SU-DHL-6 (cell line): ENCODE measurements around the gene RIMBP2.

ENCODE experiments used
- EZH2phosphoT487 ChIP-seq: fragments of 200-600 bp; sonication (generic), shearing (Covaris generic); conservative IDR thresholded peaks from 2 replicates; pipeline ENCODE4 v1.6.1; 2018; ENCODE audit warnings: mild to moderate bottlenecking, antibody characterized with exemption, low read length, moderate library complexity, mixed read lengths
- TF ChIP-seq, protein P1 (sequence below): fragments of 200-600 bp; sonication (generic); IDR thresholded peaks from one replicate; pipeline ENCODE4 v1.5.1; 2017; ENCODE audit warnings: antibody characterized with exemption, mild to moderate bottlenecking, low read length, moderate library complexity; ENCODE audit not compliant: insufficient read depth, poor library complexity, severe bottlenecking

- TF ChIP-seq, protein P1, sequence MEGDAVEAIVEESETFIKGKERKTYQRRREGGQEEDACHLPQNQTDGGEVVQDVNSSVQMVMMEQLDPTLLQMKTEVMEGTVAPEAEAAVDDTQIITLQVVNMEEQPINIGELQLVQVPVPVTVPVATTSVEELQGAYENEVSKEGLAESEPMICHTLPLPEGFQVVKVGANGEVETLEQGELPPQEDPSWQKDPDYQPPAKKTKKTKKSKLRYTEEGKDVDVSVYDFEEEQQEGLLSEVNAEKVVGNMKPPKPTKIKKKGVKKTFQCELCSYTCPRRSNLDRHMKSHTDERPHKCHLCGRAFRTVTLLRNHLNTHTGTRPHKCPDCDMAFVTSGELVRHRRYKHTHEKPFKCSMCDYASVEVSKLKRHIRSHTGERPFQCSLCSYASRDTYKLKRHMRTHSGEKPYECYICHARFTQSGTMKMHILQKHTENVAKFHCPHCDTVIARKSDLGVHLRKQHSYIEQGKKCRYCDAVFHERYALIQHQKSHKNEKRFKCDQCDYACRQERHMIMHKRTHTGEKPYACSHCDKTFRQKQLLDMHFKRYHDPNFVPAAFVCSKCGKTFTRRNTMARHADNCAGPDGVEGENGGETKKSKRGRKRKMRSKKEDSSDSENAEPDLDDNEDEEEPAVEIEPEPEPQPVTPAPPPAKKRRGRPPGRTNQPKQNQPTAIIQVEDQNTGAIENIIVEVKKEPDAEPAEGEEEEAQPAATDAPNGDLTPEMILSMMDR, result no peak
- TF ChIP-seq EZH2phosphoT487, result no peak
These were observed 263.6 kb downstream of the RIMBP2 start for GRCh38 chr12:130452546-130452945.
